HG03442 (cell line): ENCODE results near the gene CAMSAP1.

Source experiments
- ATAC-seq: cut with Tn5 transposase; IDR thresholded peaks from one replicate; pipeline ENCODE4 v1.9.1; 2021; ENCODE audit warnings: mild to moderate bottlenecking, moderate library complexity; ENCODE audit not compliant: unreplicated experiment

The CAMSAP1 gene

GRCh38 chr9:135817951-135818717 lies 89.2 kb downstream of the CAMSAP1 start:
- no peak for ATAC-seq

GRCh38 chr9:135816651-135816970 lies 90.7 kb downstream of the CAMSAP1 start:
- no peak for ATAC-seq

GRCh38 chr9:135815830-135816650 lies 91.3 kb downstream of the CAMSAP1 start:
- ATAC-seq, result no peak

- ATAC-seq, result no peak
Measured at GRCh38 chr9:135815413-135815812, 91.9 kb downstream of the CAMSAP1 start.

- ATAC-seq, result no peak
Measured at GRCh38 chr9:135814421-135815095, 92.8 kb downstream of the CAMSAP1 start.

- ATAC-seq, result no peak
Measured at GRCh38 chr9:135813671-135814290, 93.6 kb downstream of the CAMSAP1 start.

- no peak for ATAC-seq
Measured at GRCh38 chr9:135812961-135813360, 94.4 kb downstream of the CAMSAP1 start.

GRCh38 chr9:135811801-135812200 lies 95.5 kb downstream of the CAMSAP1 start:
- ATAC-seq, result no peak

GRCh38 chr9:135810806-135811575 lies 96.4 kb downstream of the CAMSAP1 start:
- ATAC-seq, result no peak

- ATAC-seq, result no peak
Measured at GRCh38 chr9:135809166-135809565, 98.2 kb downstream of the CAMSAP1 start.

GRCh38 chr9:135805422-135806022 lies 101.8 kb downstream of the CAMSAP1 start:
- no peak for ATAC-seq

- no peak for ATAC-seq
Measured at GRCh38 chr9:135804581-135805421, 102.5 kb downstream of the CAMSAP1 start.

GRCh38 chr9:135803441-135803840 lies 103.9 kb downstream of the CAMSAP1 start:
- ATAC-seq, result no peak

GRCh38 chr9:135802876-135803419 lies 104.4 kb downstream of the CAMSAP1 start:
- ATAC-seq, result no peak

GRCh38 chr9:135801070-135801469 lies 106.3 kb downstream of the CAMSAP1 start:
- no peak for ATAC-seq

- no peak for ATAC-seq
Measured at GRCh38 chr9:135799261-135799660, 108.1 kb downstream of the CAMSAP1 start.

GRCh38 chr9:135798263-135798585 lies 109.1 kb downstream of the CAMSAP1 start:
- no peak for ATAC-seq

GRCh38 chr9:135797507-135798262 lies 109.7 kb downstream of the CAMSAP1 start:
- ATAC-seq, result no peak
